RWPE2 (cell line): Measurements from ENCODE around the gene SFRP4.

Experiments used
- ATAC-seq: fragments of 200-7000 bp; cut with Tn5 transposase; 3 replicates; pipeline ENCODE4 v1.9.1; 2021; ENCODE audit warnings: low read depth
- DNase-seq: peaks from one replicate; pipeline ENCODE4 v3.0.0-alpha.2; 2020; ENCODE audit warnings: low spot score
- H3K27ac ChIP-seq: fragments of 450-650 bp; 2 replicates; pipeline ENCODE4 v1.5.1; 2017; ENCODE audit warnings: mild to moderate bottlenecking; ENCODE audit not compliant: poor library complexity, severe bottlenecking
- H3K27me3 ChIP-seq: fragments of 250-450 bp; sonication (Bioruptor Pico); 2 replicates; pipeline ENCODE4 v1.5.1; 2021; ENCODE audit warnings: mild to moderate bottlenecking, moderate library complexity; ENCODE audit not compliant: insufficient read depth, poor library complexity, severe bottlenecking
- H3K36me3 ChIP-seq: fragments of 250-450 bp; sonication (Bioruptor Pico); 2 replicates; pipeline ENCODE4 v1.5.1; 2020; ENCODE audit warnings: low read depth, mild to moderate bottlenecking, moderate library complexity
- H3K4me1 ChIP-seq: fragments of 250-450 bp; sonication (Bioruptor Pico); 2 replicates; pipeline ENCODE4 v1.5.1; 2021; ENCODE audit warnings: mild to moderate bottlenecking, moderate library complexity; ENCODE audit not compliant: insufficient read depth, poor library complexity, severe bottlenecking
- H3K4me3 ChIP-seq: fragments of 250-450 bp; sonication (Bioruptor Pico); 2 replicates; pipeline ENCODE4 v1.5.1; 2021; ENCODE audit warnings: mild to moderate bottlenecking, moderate library complexity; ENCODE audit not compliant: severe bottlenecking
- H3K9me3 ChIP-seq: fragments of 250-450 bp; sonication (Bioruptor Pico); 2 replicates; pipeline ENCODE4 v1.5.1; 2021; ENCODE audit warnings: mild to moderate bottlenecking, moderate library complexity; ENCODE audit not compliant: severe bottlenecking
- TF ChIP-seq, protein P1 (sequence below): fragments of 450-650 bp; IDR thresholded peaks from one replicate; pipeline ENCODE4 v1.5.1; 2017; ENCODE audit warnings: mild to moderate bottlenecking, moderate library complexity; ENCODE audit not compliant: poor library complexity, severe bottlenecking

The SFRP4 gene

DNA sequence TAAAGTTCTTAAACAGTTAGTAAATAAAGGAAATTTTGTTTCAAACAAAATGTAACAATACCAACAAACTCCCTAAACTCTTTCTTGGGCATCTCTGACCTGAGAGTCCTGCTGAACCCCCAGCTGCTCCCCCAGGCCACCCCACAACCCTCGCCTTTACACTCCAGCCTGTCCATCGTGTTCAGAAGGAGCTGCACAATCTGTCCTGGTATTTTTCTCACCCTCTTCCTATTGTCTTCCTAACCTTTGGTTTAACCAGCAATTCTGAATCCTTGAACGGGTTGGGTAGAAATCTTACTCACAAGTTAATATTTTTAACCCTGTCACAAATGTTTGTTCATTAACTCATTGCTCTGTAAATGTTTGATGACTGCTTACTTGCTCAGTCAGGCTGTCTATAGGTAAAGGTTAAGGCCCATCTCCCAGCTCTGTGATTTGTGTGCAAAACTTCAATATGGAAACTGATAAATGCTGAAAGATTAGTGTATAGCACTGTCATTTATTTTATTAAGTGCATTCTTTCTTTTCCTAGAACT, 16.8 kb downstream of the SFRP4 start:
- ATAC-seq (no peak), DNase-seq (no peak)
- TF ChIP-seq, protein P1, sequence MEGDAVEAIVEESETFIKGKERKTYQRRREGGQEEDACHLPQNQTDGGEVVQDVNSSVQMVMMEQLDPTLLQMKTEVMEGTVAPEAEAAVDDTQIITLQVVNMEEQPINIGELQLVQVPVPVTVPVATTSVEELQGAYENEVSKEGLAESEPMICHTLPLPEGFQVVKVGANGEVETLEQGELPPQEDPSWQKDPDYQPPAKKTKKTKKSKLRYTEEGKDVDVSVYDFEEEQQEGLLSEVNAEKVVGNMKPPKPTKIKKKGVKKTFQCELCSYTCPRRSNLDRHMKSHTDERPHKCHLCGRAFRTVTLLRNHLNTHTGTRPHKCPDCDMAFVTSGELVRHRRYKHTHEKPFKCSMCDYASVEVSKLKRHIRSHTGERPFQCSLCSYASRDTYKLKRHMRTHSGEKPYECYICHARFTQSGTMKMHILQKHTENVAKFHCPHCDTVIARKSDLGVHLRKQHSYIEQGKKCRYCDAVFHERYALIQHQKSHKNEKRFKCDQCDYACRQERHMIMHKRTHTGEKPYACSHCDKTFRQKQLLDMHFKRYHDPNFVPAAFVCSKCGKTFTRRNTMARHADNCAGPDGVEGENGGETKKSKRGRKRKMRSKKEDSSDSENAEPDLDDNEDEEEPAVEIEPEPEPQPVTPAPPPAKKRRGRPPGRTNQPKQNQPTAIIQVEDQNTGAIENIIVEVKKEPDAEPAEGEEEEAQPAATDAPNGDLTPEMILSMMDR, result no peak
- Histone ChIP-seq H3K27me3 (no peaks in the 10 kb centered on the region), H3K9me3 (no peaks in the 10 kb centered on the region), H3K27ac (no peak overlapping the region), H3K4me3 (no peak overlapping the region), H3K36me3 (no peaks in the 10 kb centered on the region), H3K4me1 (no peaks in the 10 kb centered on the region)

DNA sequence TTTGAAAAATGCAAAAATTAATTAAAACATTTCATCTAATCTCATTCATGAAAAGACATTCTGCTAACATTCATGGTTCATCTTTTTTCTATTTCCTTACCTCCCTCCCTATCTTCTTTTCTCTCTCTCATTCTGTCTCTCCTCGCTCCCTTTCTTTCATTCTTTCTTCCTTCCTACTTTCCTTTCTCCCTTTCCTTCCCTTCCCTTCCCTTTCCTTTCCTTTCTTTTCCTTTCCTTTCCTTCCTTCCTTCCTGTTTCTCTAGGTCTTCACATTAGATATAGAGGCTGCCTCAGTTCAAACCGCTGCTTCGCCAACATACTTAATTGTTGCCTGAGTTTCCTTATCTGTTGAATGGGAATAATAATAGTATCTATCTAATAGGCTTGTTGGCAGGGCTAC, 21.9 kb downstream of the SFRP4 start:
- H3K27ac ChIP-seq, result no peak overlapping the region
- H3K9me3 ChIP-seq, result no peaks in the 10 kb centered on the region
- no peaks in the 10 kb centered on the region for H3K27me3 ChIP-seq
- ATAC-seq (no peak), DNase-seq (no peak)
- H3K4me3 ChIP-seq, result no peak overlapping the region
- no peaks in the 10 kb centered on the region for H3K4me1 ChIP-seq
- TF ChIP-seq, protein P1, result no peak
- H3K36me3 ChIP-seq, result no peaks in the 10 kb centered on the region

DNA sequence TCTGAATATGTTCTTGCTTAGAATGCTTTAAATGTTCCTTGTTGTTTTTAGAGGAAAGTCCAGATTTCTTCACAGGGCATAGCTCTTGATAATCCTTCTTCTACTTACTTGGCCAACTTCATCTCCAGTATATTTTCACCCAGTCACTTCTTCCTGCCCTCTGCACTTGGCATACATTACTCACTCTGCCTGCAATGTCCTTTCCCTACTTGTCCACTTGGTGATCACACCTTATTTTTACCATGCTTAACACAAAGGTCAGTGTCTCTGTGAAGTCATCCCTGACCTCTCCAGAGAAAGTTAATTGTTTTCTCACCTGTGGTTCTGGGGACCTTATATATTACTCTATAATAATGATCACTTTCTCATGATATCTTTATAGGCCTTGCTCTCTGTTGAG, 23.3 kb downstream of the SFRP4 start:
- no peaks in the 10 kb centered on the region for H3K27me3 ChIP-seq
- no peak for ATAC-seq
- no peaks in the 10 kb centered on the region for H3K9me3 ChIP-seq
- DNase-seq, result no peak
- H3K4me3 ChIP-seq, result no peak overlapping the region
- no peaks in the 10 kb centered on the region for H3K4me1 ChIP-seq
- no peaks in the 10 kb centered on the region for H3K36me3 ChIP-seq
- no peak overlapping the region for H3K27ac ChIP-seq
- TF ChIP-seq, protein P1, result no peak

DNA sequence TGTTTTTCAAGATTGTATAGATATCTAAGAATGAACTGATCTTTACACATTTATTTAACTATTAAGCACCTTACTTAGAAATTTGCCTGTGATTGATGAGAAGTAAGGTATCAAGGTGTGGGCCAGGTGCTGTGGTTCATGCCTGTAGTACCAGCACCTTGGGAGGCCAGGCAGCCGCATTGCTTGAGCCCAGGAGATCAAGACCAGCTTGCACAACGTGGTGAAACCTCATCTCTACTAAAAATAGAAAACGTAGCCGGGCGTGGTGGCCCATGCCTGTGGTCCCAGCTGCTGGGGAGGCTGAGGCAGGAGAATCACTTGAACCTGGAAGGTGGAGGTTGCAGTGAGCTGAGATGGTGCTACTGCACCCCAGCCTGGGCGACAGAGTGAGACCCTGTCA, 34.5 kb downstream of the SFRP4 start:
- H3K27ac ChIP-seq, result no peak overlapping the region
- peaks cover 4% of the 10 kb centered on the region for H3K27me3 ChIP-seq
- no peaks in the 10 kb centered on the region for H3K9me3 ChIP-seq
- TF ChIP-seq, protein P1, result no peak
- ATAC-seq (no peak), DNase-seq (no peak)
- no peaks in the 10 kb centered on the region for H3K4me1 ChIP-seq
- H3K36me3 ChIP-seq, result no peaks in the 10 kb centered on the region
- no peak overlapping the region for H3K4me3 ChIP-seq
